IgD-negative memory B cell (primary cell): ENCODE results near the gene GOLGA6D. TPM values are rescaled to one million over a fixed set of nuclear protein-coding genes. Genes with fewer than 3 reads are reported as not detected.
"Not testable (repeated sequence)": the region's sequence is repeated elsewhere in the genome, so short reads cannot be mapped to it uniquely, and the experiment has no call there.

Experiments
- H3K27ac Mint-ChIP-seq, 3 donors: one replicate each; pipeline ENCODE4 v1.8.0; 2020 to 2022; ENCODE audit warnings: mild to moderate bottlenecking in 3 of 3, mixed read lengths in 3 of 3, moderate library complexity in 1 of 3
- H3K27me3 Mint-ChIP-seq: one replicate; pipeline ENCODE4 v1.8.0; 2021; ENCODE audit warnings: mixed read lengths
- H3K36me3 Mint-ChIP-seq: one replicate; pipeline ENCODE4 v1.8.0; 2020; ENCODE audit warnings: mild to moderate bottlenecking, mixed read lengths
- H3K4me1 Mint-ChIP-seq, 3 donors: one replicate each; pipeline ENCODE4 v1.8.0; 2020 to 2022; ENCODE audit warnings: mixed read lengths in 3 of 3, mild to moderate bottlenecking in 1 of 3
- H3K4me3 Mint-ChIP-seq, 4 donors: one replicate each; pipeline ENCODE4 v1.8.0; 2020 to 2022; ENCODE audit warnings: mild to moderate bottlenecking in 4 of 4, mixed read lengths in 4 of 4, moderate library complexity in 3 of 4
- H3K9me3 Mint-ChIP-seq, 3 donors: one replicate each; pipeline ENCODE4 v1.8.0; 2020 to 2021; ENCODE audit warnings: mixed read lengths in 3 of 3, mild to moderate bottlenecking in 1 of 3
- polyA plus RNA-seq: library from polyadenylated mRNA; unstranded; fragments of 300-500 nt; fragmentation: Illumina TruSeq; gene quantifications from one replicate; pipeline ENCODE4 v1.2.3, GENCODE V29; 2021

GOLGA6D gene
- polyA plus RNA-seq, 1 donor from 2014 or later: not detected

- H3K4me3 Mint-ChIP-seq, H3K36me3 Mint-ChIP-seq, H3K9me3 Mint-ChIP-seq, H3K4me1 Mint-ChIP-seq, H3K27ac Mint-ChIP-seq, H3K27me3 Mint-ChIP-seq: not testable (repeated sequence)
Observed at GRCh38 chr15:75258620-75259343, 23.9 kb upstream of the GOLGA6D start.

GRCh38 chr15:75259873-75260272 lies 22.8 kb upstream of the GOLGA6D start:
- not testable (repeated sequence) for H3K36me3 Mint-ChIP-seq, H3K27ac Mint-ChIP-seq, H3K4me3 Mint-ChIP-seq, H3K27me3 Mint-ChIP-seq, H3K9me3 Mint-ChIP-seq, H3K4me1 Mint-ChIP-seq

GRCh38 chr15:75273751-75274359 lies 8.8 kb upstream of the GOLGA6D start:
- not testable (repeated sequence) for H3K36me3 Mint-ChIP-seq, H3K4me3 Mint-ChIP-seq, H3K4me1 Mint-ChIP-seq, H3K27me3 Mint-ChIP-seq, H3K27ac Mint-ChIP-seq, H3K9me3 Mint-ChIP-seq

GRCh38 chr15:75274509-75275107 lies 8.0 kb upstream of the GOLGA6D start:
- not testable (repeated sequence) for H3K4me1 Mint-ChIP-seq

GRCh38 chr15:75275617-75276016 lies 7.0 kb upstream of the GOLGA6D start:
- not testable (repeated sequence) for H3K36me3 Mint-ChIP-seq, H3K27ac Mint-ChIP-seq, H3K27me3 Mint-ChIP-seq, H3K9me3 Mint-ChIP-seq, H3K4me1 Mint-ChIP-seq, H3K4me3 Mint-ChIP-seq

More at GRCh38 chr15:75274509-75275107, 8.0 kb upstream of the GOLGA6D start:
- H3K36me3 Mint-ChIP-seq, H3K27ac Mint-ChIP-seq, H3K9me3 Mint-ChIP-seq, H3K4me3 Mint-ChIP-seq, H3K27me3 Mint-ChIP-seq: not testable (repeated sequence)

- not testable (repeated sequence) for H3K27me3 Mint-ChIP-seq, H3K36me3 Mint-ChIP-seq, H3K4me3 Mint-ChIP-seq, H3K4me1 Mint-ChIP-seq, H3K27ac Mint-ChIP-seq, H3K9me3 Mint-ChIP-seq
Observed at GRCh38 chr15:75278497-75278896, 4.1 kb upstream of the GOLGA6D start.

GRCh38 chr15:75284152-75284551 lies 1.5 kb downstream of the GOLGA6D start:
- H3K36me3 Mint-ChIP-seq, H3K27ac Mint-ChIP-seq, H3K9me3 Mint-ChIP-seq, H3K27me3 Mint-ChIP-seq, H3K4me3 Mint-ChIP-seq, H3K4me1 Mint-ChIP-seq: not testable (repeated sequence)

GRCh38 chr15:75293660-75294059 lies 11.0 kb downstream of the GOLGA6D start:
- not testable (repeated sequence) for H3K9me3 Mint-ChIP-seq, H3K27ac Mint-ChIP-seq, H3K4me3 Mint-ChIP-seq, H3K27me3 Mint-ChIP-seq, H3K36me3 Mint-ChIP-seq, H3K4me1 Mint-ChIP-seq

- H3K27ac Mint-ChIP-seq, H3K27me3 Mint-ChIP-seq: not testable (repeated sequence)
Observed at GRCh38 chr15:75298541-75299310, 16.1 kb downstream of the GOLGA6D start.

GRCh38 chr15:75299311-75299688 lies 16.7 kb downstream of the GOLGA6D start:
- H3K9me3 Mint-ChIP-seq, H3K27ac Mint-ChIP-seq, H3K4me3 Mint-ChIP-seq, H3K36me3 Mint-ChIP-seq, H3K27me3 Mint-ChIP-seq, H3K4me1 Mint-ChIP-seq: not testable (repeated sequence)

More at GRCh38 chr15:75298541-75299310, 16.1 kb downstream of the GOLGA6D start:
- not testable (repeated sequence) for H3K36me3 Mint-ChIP-seq, H3K9me3 Mint-ChIP-seq, H3K4me3 Mint-ChIP-seq, H3K4me1 Mint-ChIP-seq

- H3K36me3 Mint-ChIP-seq, H3K27me3 Mint-ChIP-seq, H3K27ac Mint-ChIP-seq, H3K4me3 Mint-ChIP-seq, H3K9me3 Mint-ChIP-seq, H3K4me1 Mint-ChIP-seq: not testable (repeated sequence)
Observed at GRCh38 chr15:75300026-75300425, 17.4 kb downstream of the GOLGA6D start.

GRCh38 chr15:75302318-75302717 lies 19.7 kb downstream of the GOLGA6D start:
- H3K4me3 Mint-ChIP-seq: no peak overlapping the region
- peaks cover 10% of the 10 kb centered on the region for H3K27me3 Mint-ChIP-seq
- H3K36me3 Mint-ChIP-seq: peaks cover 2% of the 10 kb centered on the region
- H3K9me3 Mint-ChIP-seq: no peaks in the 10 kb centered on the region
- H3K4me1 Mint-ChIP-seq: no peaks in the 10 kb centered on the region
- H3K27ac Mint-ChIP-seq: no peak overlapping the region

GRCh38 chr15:75302753-75303152 lies 20.1 kb downstream of the GOLGA6D start:
- not testable (repeated sequence) for H3K9me3 Mint-ChIP-seq, H3K36me3 Mint-ChIP-seq, H3K4me1 Mint-ChIP-seq, H3K4me3 Mint-ChIP-seq, H3K27ac Mint-ChIP-seq
- peaks cover 12% of the 10 kb centered on the region for H3K27me3 Mint-ChIP-seq

GRCh38 chr15:75306188-75306587 lies 23.6 kb downstream of the GOLGA6D start:
- Mint-ChIP-seq H3K36me3 (peaks cover 2% of the 10 kb centered on the region), H3K27me3 (peaks cover 20% of the 10 kb centered on the region), H3K27ac (no peak overlapping the region), H3K4me3 (no peak overlapping the region), H3K4me1 (peaks cover 0 to 3% (median 0%) of the 10 kb centered on the region in 3 donors), H3K9me3 (no peaks in the 10 kb centered on the region)

GRCh38 chr15:75307778-75308390 lies 25.2 kb downstream of the GOLGA6D start:
- H3K27ac Mint-ChIP-seq: no peak overlapping the region
- peaks cover 0 to 3% (median 0%) of the 10 kb centered on the region in 3 donors for H3K4me1 Mint-ChIP-seq
- H3K27me3 Mint-ChIP-seq: peaks cover 26% of the 10 kb centered on the region
- peaks cover 2% of the 10 kb centered on the region for H3K36me3 Mint-ChIP-seq
- no peaks in the 10 kb centered on the region for H3K9me3 Mint-ChIP-seq
- no peak overlapping the region for H3K4me3 Mint-ChIP-seq
